Activated CD8-positive, alpha-beta memory T cell treated with anti-CD3 and anti-CD28 coated beads, Interleukin-2, amount 50 U/mL, for 1 hour (primary cell): ENCODE data around the gene SLC25A23.
"Not testable (repeated sequence)": the region's sequence is repeated elsewhere in the genome, so short reads cannot be mapped to it uniquely, and the experiment has no call there.

ENCODE experiments used
- DNase-seq: peaks from one replicate; pipeline ENCODE4 v3.0.0-alpha.2; 2020; ENCODE audit errors: extremely low read depth

SLC25A23 gene

DNA sequence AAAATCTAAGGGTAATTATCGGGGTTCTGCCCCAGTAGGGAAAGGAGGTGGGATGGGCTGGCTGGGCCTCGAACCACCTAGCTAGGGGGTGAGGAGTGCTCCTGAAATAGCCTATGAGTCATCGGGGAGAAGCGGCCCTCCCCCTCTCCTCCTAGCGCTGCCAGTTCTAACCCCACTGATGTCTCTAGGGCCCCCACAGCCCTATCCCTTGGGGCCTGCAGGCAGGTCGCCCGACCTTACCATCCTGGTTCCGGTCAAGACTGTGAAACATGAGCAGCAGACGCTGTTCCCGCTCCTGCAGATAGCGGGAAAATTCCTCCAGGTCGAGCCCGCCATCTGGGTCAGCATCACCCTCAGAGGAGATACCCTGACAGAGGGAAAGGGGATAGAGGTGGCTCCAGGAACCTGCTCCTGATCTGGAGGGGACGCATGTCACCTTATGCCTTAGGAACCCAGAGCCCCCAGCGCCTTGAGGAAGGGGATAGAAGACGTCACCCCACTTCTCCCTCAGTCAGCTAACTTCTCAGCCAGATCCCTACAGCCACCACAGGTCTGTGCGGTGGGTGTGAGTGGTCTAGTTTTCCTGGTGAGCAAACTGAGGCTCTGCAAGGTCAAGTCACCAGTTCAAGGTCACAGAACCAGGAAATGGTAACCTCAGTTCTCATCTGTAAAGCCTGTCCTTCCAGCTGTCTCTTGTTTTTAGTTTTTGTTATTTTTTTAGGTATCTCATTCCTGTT, 1.5 kb downstream of the SLC25A23 start:
- no peak for DNase-seq

DNA sequence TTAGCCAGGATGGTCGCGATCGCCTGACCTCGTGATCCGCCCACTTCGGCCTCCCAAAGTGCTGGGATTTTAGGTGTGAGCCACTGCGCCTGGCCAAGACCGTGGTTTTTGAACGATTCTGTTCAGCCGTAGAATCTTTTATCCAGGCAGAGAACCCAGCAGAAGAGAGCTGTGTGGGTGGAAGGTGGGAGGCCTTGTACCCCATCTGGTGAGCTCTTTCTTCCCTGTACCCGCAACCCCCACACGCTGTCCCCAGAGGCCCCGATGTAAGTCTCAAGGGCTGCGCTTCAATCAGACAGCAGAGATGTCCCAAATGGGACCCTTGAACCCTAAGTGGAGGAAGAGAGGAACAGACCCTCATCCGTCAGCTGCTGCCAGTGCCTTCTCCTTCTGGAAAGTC, 3.7 kb downstream of the SLC25A23 start:
- DNase-seq, result no peak

DNA sequence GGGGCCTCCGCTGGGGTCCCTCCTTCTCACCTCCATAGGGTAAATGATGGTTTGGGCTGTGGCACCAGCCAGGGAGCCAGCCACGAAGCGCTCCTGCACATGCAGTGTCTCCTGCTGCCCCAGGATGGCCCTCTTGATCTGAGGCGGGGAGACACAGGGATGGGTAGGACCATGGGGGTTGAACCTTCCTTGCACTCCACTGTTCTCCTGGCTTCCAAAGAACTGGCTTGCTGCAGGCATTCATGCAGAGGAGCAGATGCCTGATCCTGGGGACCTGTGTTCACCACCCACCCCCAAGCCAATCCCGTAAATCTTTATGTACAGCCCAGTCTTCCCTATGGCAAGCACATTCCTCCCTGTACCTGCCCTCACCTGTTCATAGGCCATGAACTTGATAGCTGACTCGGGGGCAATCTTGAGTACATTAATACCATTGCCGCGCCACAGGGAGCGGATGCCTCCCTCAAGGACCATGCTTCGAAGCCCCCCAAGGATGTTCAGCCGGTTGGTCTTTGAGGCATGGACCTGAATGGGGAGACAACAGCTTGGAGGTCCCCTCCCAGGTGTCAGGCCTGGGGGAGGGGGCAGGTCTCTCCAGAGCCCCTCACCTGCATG, 5.5 kb downstream of the SLC25A23 start:
- DNase-seq, result no peak

GRCh38 chr19:6452899-6453298, 6.7 kb downstream of the SLC25A23 start:
- DNase-seq, result no peak

- no peak for DNase-seq
Observed at GRCh38 chr19:6452223-6452614, 7.4 kb downstream of the SLC25A23 start.

GRCh38 chr19:6451583-6452222, 7.9 kb downstream of the SLC25A23 start:
- no peak for DNase-seq

- no peak for DNase-seq
Observed at GRCh38 chr19:6450166-6450565, 9.4 kb downstream of the SLC25A23 start.

DNA sequence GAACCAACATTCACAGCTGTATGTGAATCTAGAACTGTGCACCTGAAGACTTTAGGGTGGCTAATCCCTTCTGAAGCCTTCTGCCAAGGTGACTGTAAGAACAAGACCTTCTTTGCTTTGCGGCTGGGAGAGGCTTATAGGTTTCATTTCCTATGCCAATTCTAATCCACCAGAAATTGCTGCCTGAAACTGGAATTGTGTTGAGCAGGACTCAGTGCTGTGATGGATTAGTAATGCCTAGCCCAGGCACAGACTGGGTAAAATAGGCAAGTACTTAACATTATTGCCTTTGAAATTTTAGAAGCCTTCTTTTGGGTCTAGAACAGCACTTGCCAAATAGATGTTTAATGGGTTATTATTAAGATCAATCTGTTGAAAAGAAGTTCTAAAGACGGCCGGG, 11.5 kb downstream of the SLC25A23 start:
- no peak for DNase-seq

GRCh38 chr19:6446452-6446851, 13.1 kb downstream of the SLC25A23 start:
- DNase-seq, result no peak

- DNase-seq, result no peak
Observed at GRCh38 chr19:6443986-6444385, 15.6 kb downstream of the SLC25A23 start.

- DNase-seq, result no peak
Observed at GRCh38 chr19:6442087-6442688, 17.4 kb downstream of the SLC25A23 start.

GRCh38 chr19:6440905-6441304, 18.7 kb downstream of the SLC25A23 start:
- no peak for DNase-seq

- DNase-seq, result no peak
Observed at GRCh38 chr19:6439743-6440142, 19.8 kb downstream of the SLC25A23 start.

- no peak for DNase-seq
Observed at GRCh38 chr19:6433663-6434062, 25.9 kb downstream of the SLC25A23 start, which contains the start of gene SLC25A41. SLC25A41 (minus strand) TSS chr19:6433763; CDS start chr19:6433693, 70 bp downstream.

DNA sequence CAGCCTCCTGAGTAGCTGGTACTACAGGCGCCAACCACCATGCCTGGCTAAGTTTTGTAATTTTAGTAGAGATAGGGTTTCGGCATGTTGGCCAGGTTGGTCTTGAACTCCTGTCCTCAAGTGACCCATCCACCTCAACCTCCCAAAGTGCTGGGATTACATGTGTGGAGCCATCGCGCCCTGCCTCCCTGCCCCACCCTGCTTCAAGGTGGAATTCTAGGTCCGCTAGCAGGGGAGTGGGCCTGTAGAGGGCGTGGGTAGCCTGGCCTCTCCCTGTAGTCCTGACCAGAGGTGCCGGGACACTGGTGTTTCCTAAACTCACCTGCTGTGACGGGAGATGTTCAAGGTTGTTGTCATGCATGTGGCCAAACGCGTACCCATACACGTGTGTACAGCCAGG, 26.4 kb downstream of the SLC25A23 start:
- no peak for DNase-seq

GRCh38 chr19:6431891-6432290, 27.7 kb downstream of the SLC25A23 start:
- DNase-seq, result no peak

- no peak for DNase-seq
Observed at GRCh38 chr19:6429419-6430221, 30.0 kb downstream of the SLC25A23 start.

DNA sequence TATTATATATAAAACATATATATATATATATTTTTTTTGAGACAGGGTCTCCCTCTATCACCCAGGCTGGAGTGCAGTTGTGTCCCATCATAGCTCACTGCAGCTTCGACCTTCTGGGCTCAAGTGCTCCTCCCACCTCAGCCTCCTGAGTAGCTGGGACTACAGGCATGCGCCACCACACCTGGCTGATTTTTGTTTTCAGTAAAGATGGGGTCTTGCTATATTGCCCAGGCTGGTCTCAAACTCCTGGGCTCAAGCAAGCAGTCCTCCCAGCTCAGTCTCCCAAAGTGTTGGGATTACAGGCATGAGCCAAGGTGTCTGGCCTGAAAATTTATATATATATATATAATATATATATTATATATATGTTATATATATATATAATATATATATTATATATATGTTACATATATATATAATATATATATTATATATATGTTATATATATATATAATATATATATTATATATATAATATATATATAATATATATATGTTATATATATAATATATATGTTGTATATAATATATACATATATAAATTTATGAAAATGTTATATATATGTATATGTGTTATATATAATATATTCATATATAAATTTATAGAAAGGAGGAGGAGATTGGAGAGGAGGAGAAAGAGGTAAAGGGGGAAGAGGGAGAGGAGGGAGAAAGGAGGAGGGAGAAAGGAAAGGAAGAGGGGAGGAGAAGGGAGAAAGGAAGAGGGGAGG, 30.7 kb downstream of the SLC25A23 start:
- DNase-seq, result not testable (repeated sequence)

DNA sequence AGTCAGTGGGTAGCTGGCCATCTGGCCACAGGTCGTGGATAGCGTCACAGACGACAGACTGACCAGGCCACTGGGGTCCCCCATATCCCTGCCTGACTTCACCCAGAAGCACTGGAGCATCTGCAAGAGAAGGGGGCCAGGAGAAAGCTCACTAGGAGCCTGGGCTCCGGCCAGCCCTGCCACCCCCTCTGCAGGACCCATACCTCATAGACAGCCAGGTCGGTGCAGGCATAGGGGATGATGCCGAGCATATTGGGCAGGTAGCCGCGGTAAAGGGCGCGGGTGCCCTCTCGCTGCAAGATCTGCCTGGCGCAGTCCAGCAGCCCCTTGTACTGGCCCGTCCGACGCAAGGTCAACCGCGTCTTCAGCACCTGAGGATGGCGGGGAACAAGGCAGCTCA, 32.5 kb downstream of the SLC25A23 start:
- DNase-seq, result no peak

DNA sequence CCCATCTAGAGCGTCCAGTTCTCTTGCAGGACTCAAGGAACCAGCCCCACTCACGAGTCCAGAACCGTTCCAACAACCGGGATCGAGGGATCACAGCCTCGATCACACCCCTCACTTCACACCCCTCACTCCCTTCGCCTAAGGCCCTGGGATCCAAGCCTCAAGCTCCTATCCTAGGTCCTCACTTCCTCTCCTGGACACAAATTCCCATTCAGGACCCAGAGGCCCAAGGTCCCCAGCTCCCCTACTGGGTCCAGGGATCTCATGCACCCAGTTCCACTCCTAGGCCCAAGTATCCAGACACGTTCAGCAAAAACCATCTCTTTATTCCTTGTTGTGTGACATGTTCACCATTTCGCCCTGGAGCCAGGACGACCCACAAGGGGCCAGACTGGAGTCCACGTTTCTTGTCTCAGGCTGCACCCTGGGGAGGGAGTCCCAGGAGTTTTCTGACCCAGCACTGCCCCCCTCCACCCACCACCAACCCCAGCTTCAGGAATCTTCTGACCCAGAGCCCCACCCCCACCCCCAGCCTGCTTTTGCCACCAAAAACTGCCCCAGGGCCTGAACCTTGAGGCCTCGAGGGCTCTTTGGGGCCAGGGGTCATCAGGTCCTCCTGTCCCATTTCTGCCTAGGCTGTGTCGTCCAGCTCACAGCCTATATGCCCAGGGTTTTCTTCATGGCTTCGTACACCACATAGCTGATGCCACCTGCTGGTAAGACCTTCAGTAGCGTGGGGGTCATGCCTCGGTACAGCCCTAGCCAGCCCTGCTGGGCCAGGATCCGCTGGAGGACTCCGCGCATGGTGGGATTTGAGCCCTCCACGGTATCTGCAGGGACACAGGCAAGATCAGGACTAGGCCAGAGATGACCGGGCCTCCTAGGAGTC, 33.6 kb downstream of the SLC25A23 start:
- no peak for DNase-seq
